Keratinocyte (primary cell): ENCODE measurements around the gene YAF2. TPM values are rescaled to one million over a fixed set of nuclear protein-coding genes. Genes with fewer than 3 reads are reported as not detected.

Experiments used
- DNase-seq: peaks from one replicate; pipeline ENCODE4 v3.0.0-alpha.2; 2011; ENCODE audit warnings: low read depth, missing footprints, low spot score
- FAIRE-seq: peaks from 2 replicates; lab custom pipeline; 2011; peaks lifted over from hg19 to GRCh38; lab: Jason Lieb, UNC
- H2AFZ ChIP-seq: 2 replicates; pipeline ENCODE4 v1.6.0; 2012; ENCODE audit warnings: low read length, control low read depth, inconsistent platforms; ENCODE audit not compliant: control insufficient read depth
- H3K27ac ChIP-seq: 2 replicates; pipeline ENCODE4 v1.5.1; 2011; ENCODE audit warnings: low read length; ENCODE audit not compliant: control insufficient read depth, insufficient read depth
- H3K27me3 ChIP-seq: 3 replicates; pipeline ENCODE4 v1.6.0; 2011; ENCODE audit warnings: low read length; ENCODE audit not compliant: control insufficient read depth, insufficient read depth; ENCODE audit errors: extremely low read depth
- H3K36me3 ChIP-seq, 2 experiments: 2 replicates in 1 of 2; 3 replicates in 1 of 2; pipeline ENCODE4 v1.5.1; 2011; ENCODE audit warnings: low read length in 2 of 2, mild to moderate bottlenecking in 1 of 2; ENCODE audit not compliant: control insufficient read depth in 2 of 2, insufficient read depth in 2 of 2; ENCODE audit errors: extremely low read depth in 1 of 2
- H3K4me1 ChIP-seq: 3 replicates; pipeline ENCODE4 v1.5.1; 2011; ENCODE audit warnings: low read length; ENCODE audit not compliant: control insufficient read depth, insufficient read depth; ENCODE audit errors: extremely low read depth
- H3K4me2 ChIP-seq: 3 replicates; pipeline ENCODE4 v1.6.0; 2011; ENCODE audit warnings: low read depth, low read length; ENCODE audit not compliant: control insufficient read depth, insufficient read depth; ENCODE audit errors: extremely low read depth
- H3K4me3 ChIP-seq, 3 experiments: fragments of 200-600 bp in 1 of 3; sonication (generic) in 1 of 3; 2 replicates in 2 of 3; 3 replicates in 1 of 3; pipeline ENCODE4 v1.5.1; 2011 to 2016; ENCODE audit warnings: low read length in 3 of 3, mild to moderate bottlenecking in 3 of 3, control low read depth in 2 of 3, inconsistent platforms in 1 of 3, low read depth in 1 of 3, mixed read lengths in 1 of 3, mixed run types in 1 of 3, moderate library complexity in 1 of 3; ENCODE audit not compliant: control insufficient read depth in 2 of 3, insufficient read depth in 2 of 3; ENCODE audit errors: extremely low read depth in 1 of 3
- H3K79me2 ChIP-seq: 2 replicates; pipeline ENCODE4 v1.6.0; 2012; ENCODE audit warnings: low read length; ENCODE audit not compliant: control insufficient read depth, insufficient read depth
- H3K9ac ChIP-seq: 3 replicates; pipeline ENCODE4 v1.6.0; 2011; ENCODE audit warnings: low read length; ENCODE audit not compliant: control insufficient read depth, insufficient read depth; ENCODE audit errors: extremely low read depth
- H3K9me1 ChIP-seq: 3 replicates; pipeline ENCODE4 v1.6.0; 2011; ENCODE audit warnings: low read length; ENCODE audit not compliant: control insufficient read depth, insufficient read depth; ENCODE audit errors: extremely low read depth
- H3K9me3 ChIP-seq: 2 replicates; pipeline ENCODE4 v1.5.1; 2012; ENCODE audit warnings: low read depth, low read length; ENCODE audit not compliant: control insufficient read depth
- H4K20me1 ChIP-seq: 3 replicates; pipeline ENCODE4 v1.6.0; 2011; ENCODE audit warnings: low read length; ENCODE audit not compliant: control insufficient read depth, insufficient read depth; ENCODE audit errors: extremely low read depth
- EZH2 ChIP-seq: IDR thresholded peaks from one replicate; pipeline ENCODE4 v1.6.1; 2012; ENCODE audit warnings: inconsistent platforms, mild to moderate bottlenecking, low read length, moderate library complexity
- dilution Hi-C: fragments of 300-500 bp; cut with MboI; formaldehyde crosslinking; loops from one replicate; pipeline ENCODE4 v1.7.0; 2020; ENCODE audit warnings: low sequenced_read_pairs; ENCODE audit not compliant: extremely low pct_ligation_motif_present
- polyA plus RNA-seq, 5 experiments: library from polyadenylated mRNA; depleted of rRNA in 3 of 5; stranded (reverse) in 3 of 5; stranded (forward) in 1 of 5; unstranded in 1 of 5; fragments of >200 nt; gene quantifications; 1 replicate in 1 of 5; 2 replicates in 3 of 5; 3 replicates in 1 of 5; pipeline versions ENCODE4 v1.2.1 to v1.2.3, GENCODE V29; 2011 to 2012; ENCODE audit warnings: missing spikeins in 2 of 5, low read depth in 1 of 5, low replicate concordance in 1 of 5
- TF ChIP-seq, protein P1 (sequence below), 3 experiments: IDR thresholded peaks in 1 of 3; conservative IDR thresholded peaks in 1 of 3; optimal IDR thresholded peaks in 1 of 3; 2 replicates in 2 of 3; 3 replicates in 1 of 3; pipeline versions ENCODE3 to v1.5.1; 2011; ENCODE audit warnings: low read length in 3 of 3, mild to moderate bottlenecking in 3 of 3, moderate library complexity in 2 of 3, control low read depth in 1 of 3, inconsistent platforms in 1 of 3; ENCODE audit not compliant: insufficient read depth in 2 of 3; ENCODE audit errors: extremely low read depth in 1 of 3

The YAF2 gene
- polyA plus RNA-seq, 1 donor (not counting 4 experiments of a cell fraction or from before 2014, with no cell fraction given) = 15.3 TPM

GRCh38 chr12:42156232-42156631 is 81.8 kb downstream of the YAF2 start:
- no peak overlapping the region for H3K4me2 ChIP-seq
- H3K4me1 ChIP-seq = no peaks in the 10 kb centered on the region
- H3K27me3 ChIP-seq = no peaks in the 10 kb centered on the region
- H4K20me1 ChIP-seq = no peaks in the 10 kb centered on the region
- no peaks in the 10 kb centered on the region for H3K79me2 ChIP-seq
- FAIRE-seq (no peak), DNase-seq (no peak)
- no peak overlapping the region for H2AFZ ChIP-seq
- H3K36me3 ChIP-seq = no peaks in the 10 kb centered on the region
- TF ChIP-seq, protein P1, sequence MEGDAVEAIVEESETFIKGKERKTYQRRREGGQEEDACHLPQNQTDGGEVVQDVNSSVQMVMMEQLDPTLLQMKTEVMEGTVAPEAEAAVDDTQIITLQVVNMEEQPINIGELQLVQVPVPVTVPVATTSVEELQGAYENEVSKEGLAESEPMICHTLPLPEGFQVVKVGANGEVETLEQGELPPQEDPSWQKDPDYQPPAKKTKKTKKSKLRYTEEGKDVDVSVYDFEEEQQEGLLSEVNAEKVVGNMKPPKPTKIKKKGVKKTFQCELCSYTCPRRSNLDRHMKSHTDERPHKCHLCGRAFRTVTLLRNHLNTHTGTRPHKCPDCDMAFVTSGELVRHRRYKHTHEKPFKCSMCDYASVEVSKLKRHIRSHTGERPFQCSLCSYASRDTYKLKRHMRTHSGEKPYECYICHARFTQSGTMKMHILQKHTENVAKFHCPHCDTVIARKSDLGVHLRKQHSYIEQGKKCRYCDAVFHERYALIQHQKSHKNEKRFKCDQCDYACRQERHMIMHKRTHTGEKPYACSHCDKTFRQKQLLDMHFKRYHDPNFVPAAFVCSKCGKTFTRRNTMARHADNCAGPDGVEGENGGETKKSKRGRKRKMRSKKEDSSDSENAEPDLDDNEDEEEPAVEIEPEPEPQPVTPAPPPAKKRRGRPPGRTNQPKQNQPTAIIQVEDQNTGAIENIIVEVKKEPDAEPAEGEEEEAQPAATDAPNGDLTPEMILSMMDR (optimal IDR thresholded peaks at IDR 0.05 in 1 of 3, IDR thresholded peaks at IDR 0.05 in 1 of 3, conservative IDR thresholded peaks at IDR 0.05 in 1 of 3; ENCODE audit: extremely low read depth in 1 of 3, insufficient read depth in 2 of 3, low read length in 3 of 3) = no peak
- no peak for TF ChIP-seq EZH2
- H3K4me3 ChIP-seq = no peak overlapping the region
- no peaks in the 10 kb centered on the region for H3K9me1 ChIP-seq
- H3K9ac ChIP-seq = no peak overlapping the region
- dilution Hi-C loops = no loop called here
- H3K27ac ChIP-seq = no peak overlapping the region
- H3K9me3 ChIP-seq = no peaks in the 10 kb centered on the region

DNA sequence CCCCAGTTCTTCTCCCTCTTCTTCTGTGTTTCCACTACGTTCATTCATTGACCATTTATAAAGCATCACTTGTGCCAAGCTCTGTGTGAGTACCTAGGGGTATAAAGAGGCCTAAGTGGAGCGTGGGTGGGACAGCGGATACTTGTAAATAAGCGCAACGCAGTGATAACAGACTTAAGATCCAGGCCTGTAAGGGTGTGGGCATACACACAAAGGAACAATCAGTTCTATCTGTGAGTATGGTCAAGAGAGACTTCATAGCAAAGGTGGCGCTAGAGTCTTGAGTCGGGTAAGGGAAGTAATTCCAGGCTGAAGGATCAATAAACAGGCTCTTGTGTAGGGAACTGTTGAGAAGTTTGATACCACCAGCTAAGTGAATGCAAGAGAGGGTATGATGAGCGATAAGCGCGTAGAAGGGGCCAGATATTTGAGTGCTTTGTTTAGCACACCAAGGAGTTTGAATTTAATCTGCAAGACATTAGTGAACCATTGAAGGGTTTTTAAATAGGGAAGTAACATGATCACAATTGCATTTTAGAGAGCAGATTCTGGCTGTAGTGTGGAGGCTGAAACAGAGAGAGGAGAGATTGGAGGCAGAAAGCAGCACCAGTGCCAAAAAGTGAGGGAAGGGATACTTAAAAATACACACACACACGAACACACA is 92.4 kb downstream of the YAF2 start:
- H3K9ac ChIP-seq = no peak overlapping the region
- no peak for DNase-seq
- H2AFZ ChIP-seq = no peak overlapping the region
- H3K27me3 ChIP-seq = no peaks in the 10 kb centered on the region
- dilution Hi-C loops = no loop called here
- no peaks in the 10 kb centered on the region for H3K36me3 ChIP-seq
- H3K27ac ChIP-seq = no peak overlapping the region
- H3K79me2 ChIP-seq = peaks cover 35% of the 10 kb centered on the region
- H3K4me3 ChIP-seq = no peak overlapping the region
- peak overlapping the region; percentile 87 for H3K4me2 ChIP-seq
- no peaks in the 10 kb centered on the region for H3K9me3 ChIP-seq
- no peak for TF ChIP-seq EZH2
- TF ChIP-seq, protein P1 (optimal IDR thresholded peaks at IDR 0.05 in 1 of 3, IDR thresholded peaks at IDR 0.05 in 1 of 3, conservative IDR thresholded peaks at IDR 0.05 in 1 of 3; ENCODE audit: extremely low read depth in 1 of 3, insufficient read depth in 2 of 3, low read length in 3 of 3) = peak in 1 of 3 experiments; percentile 5
- H3K4me1 ChIP-seq = peaks cover 15% of the 10 kb centered on the region
- H3K9me1 ChIP-seq = no peaks in the 10 kb centered on the region
- H4K20me1 ChIP-seq = peaks cover 4% of the 10 kb centered on the region
- FAIRE-seq = no peak
